Naive thymus-derived CD8-positive, alpha-beta T cell (primary cell): ENCODE results near the gene SFXN1. TPM values are rescaled to one million over a fixed set of nuclear protein-coding genes. Genes with fewer than 3 reads are reported as not detected.
"Not testable (repeated sequence)": the region's sequence is repeated elsewhere in the genome, so short reads cannot be mapped to it uniquely, and the experiment has no call there.

Experiments used
- ATAC-seq, 2 donors: fragments of 150-1000 bp; cut with Tn5 transposase in 1 of 2; sonication (Bioruptor Pico), chemical (Tn5 transposase) in 1 of 2; 1 replicate in 1 of 2; 2 replicates in 1 of 2; pipeline ENCODE4 v1.10.0; 2021; ENCODE audit warnings: mild to moderate bottlenecking in 2 of 2, moderate library complexity in 2 of 2
- POLR2A ChIA-PET: fragments of 350-600 bp; sonication (Branson Sonifier 250); formaldehyde crosslinking; loops from one replicate; lab custom pipeline; 2021; ENCODE audit warnings: antibody characterized with exemption; lab: Charles Lee
- DNase-seq, 10 donors: peaks; one replicate each; pipeline versions ENCODE4 v3.0.0 to v3.0.0-alpha.2; 2020 to 2022
- H3K27ac Mint-ChIP-seq, 10 donors: one replicate each; pipeline ENCODE4 v1.8.0; 2020 to 2022; ENCODE audit warnings: mild to moderate bottlenecking in 10 of 10, mixed read lengths in 10 of 10, moderate library complexity in 4 of 10, inconsistent platforms in 1 of 10
- H3K27me3 Mint-ChIP-seq, 5 donors: one replicate each; pipeline ENCODE4 v1.8.0; 2021 to 2022; ENCODE audit warnings: mixed read lengths in 5 of 5
- H3K36me3 Mint-ChIP-seq, 3 donors: one replicate each; pipeline ENCODE4 v1.8.0; 2020 to 2022; ENCODE audit warnings: mixed read lengths in 3 of 3, mild to moderate bottlenecking in 2 of 3, inconsistent platforms in 1 of 3
- H3K4me1 Mint-ChIP-seq, 4 donors: one replicate each; pipeline ENCODE4 v1.8.0; 2021 to 2022; ENCODE audit warnings: mixed read lengths in 4 of 4
- H3K4me3 Mint-ChIP-seq, 10 donors: one replicate each; pipeline ENCODE4 v1.8.0; 2020 to 2022; ENCODE audit warnings: mild to moderate bottlenecking in 10 of 10, mixed read lengths in 10 of 10, moderate library complexity in 6 of 10, inconsistent platforms in 1 of 10
- H3K9me3 Mint-ChIP-seq, 9 donors: one replicate each; pipeline ENCODE4 v1.8.0; 2020 to 2022; ENCODE audit warnings: mixed read lengths in 9 of 9, mild to moderate bottlenecking in 3 of 9, inconsistent platforms in 1 of 9, moderate library complexity in 1 of 9
- polyA plus RNA-seq, 3 donors: library from polyadenylated mRNA; unstranded; fragments of 300-500 nt; fragmentation: Illumina TruSeq; gene quantifications; one replicate each; pipeline ENCODE4 v1.2.3, GENCODE V29; 2021
- total RNA-seq, 8 experiments: library from RNA in 2 of 8; stranded (reverse) in 2 of 8; gene quantifications; one replicate each; pipeline ENCODE4 v1.2.3 and lab custom pipeline; 2021 to 2026

SFXN1 gene
- total and polyA plus RNA-seq, 5 experiments from 2014 or later: 54.0 to 93.0 (median 76.3) TPM

- H3K27ac Mint-ChIP-seq: peak overlapping the region in 8 of 10 donors; percentile 44 to 91 (median 58)
- DNase-seq (no peak), ATAC-seq (no peak)
- no peaks in the 10 kb centered on the region for H3K9me3 Mint-ChIP-seq
- no peak overlapping the region for H3K4me3 Mint-ChIP-seq
- POLR2A ChIA-PET: interaction anchor here (0.6 kb wide), 1 partner anchor 29 kb away, joined by 5 read pairs; no protein-coding TSS in a partner anchor
- H3K36me3 Mint-ChIP-seq: peaks cover 0 to 64% (median 28%) of the 10 kb centered on the region in 3 donors
- peaks cover 22 to 41% (median 30%) of the 10 kb centered on the region in 4 donors for H3K4me1 Mint-ChIP-seq
- no peaks in the 10 kb centered on the region for H3K27me3 Mint-ChIP-seq
These were observed 48.3 kb downstream of the SFXN1 start for GRCh38 chr5:175526691-175527090.

GRCh38 chr5:175531361-175531760, 53.0 kb downstream of the SFXN1 start:
- Mint-ChIP-seq H3K27me3 (no peaks in the 10 kb centered on the region), H3K27ac (peak overlapping the region in 3 of 10 donors; percentile 8 to 62 (median 51)), H3K9me3 (no peaks in the 10 kb centered on the region), H3K36me3 (peaks cover 0 to 46% (median 10%) of the 10 kb centered on the region in 3 donors), H3K4me1 (peaks cover 18 to 31% (median 24%) of the 10 kb centered on the region in 4 donors), H3K4me3 (no peak overlapping the region)
- ATAC-seq: no peak
- POLR2A ChIA-PET: no interaction called here
- no peak for DNase-seq

- Mint-ChIP-seq H3K27ac (peak overlapping the region in 9 of 10 donors; percentile 6 to 76 (median 46)), H3K4me3 (peak overlapping the region; percentile 55 to 85 (median 74)), H3K9me3 (no peaks in the 10 kb centered on the region), H3K27me3 (no peaks in the 10 kb centered on the region), H3K36me3 (peaks cover 0 to 22% (median 0%) of the 10 kb centered on the region in 3 donors), H3K4me1 (peaks cover 19 to 29% (median 26%) of the 10 kb centered on the region in 4 donors)
- ATAC-seq (peak; percentile 99), DNase-seq (peak; percentile 69 to 88 (median 82))
- POLR2A ChIA-PET: interaction anchor here (0.6 to 2.4 kb wide), 9 partner anchors 11 to 167 kb away, joined by 3 to 7 read pairs (median 4); partner anchors contain the start of genes HRH2 and SFXN1
These were observed 55.9 kb downstream of the SFXN1 start for GRCh38 chr5:175534070-175534932.

- Mint-ChIP-seq H3K4me1 (peaks cover 19 to 27% (median 26%) of the 10 kb centered on the region in 4 donors), H3K27ac (peak overlapping the region in 2 of 10 donors; percentile 37 to 49), H3K36me3 (peaks cover 0 to 14% (median 0%) of the 10 kb centered on the region in 3 donors), H3K4me3 (peak overlapping the region in 1 of 10 donors; percentile 44)
- H3K27me3 Mint-ChIP-seq, DNase-seq, H3K9me3 Mint-ChIP-seq, ATAC-seq: not testable (repeated sequence)
- POLR2A ChIA-PET: interaction anchor here (1.7 to 2.4 kb wide), 2 partner anchors 14 to 118 kb away, joined by 5 to 7 read pairs; no protein-coding TSS in a partner anchor
These were observed 57.0 kb downstream of the SFXN1 start for GRCh38 chr5:175535331-175535730.

GRCh38 chr5:175535796-175536195, 57.4 kb downstream of the SFXN1 start:
- Mint-ChIP-seq H3K27ac (peak overlapping the region in 3 of 10 donors; percentile 49 to 61 (median 57)), H3K4me1 (peaks cover 19 to 27% (median 26%) of the 10 kb centered on the region in 4 donors), H3K9me3 (no peaks in the 10 kb centered on the region), H3K27me3 (no peaks in the 10 kb centered on the region), H3K4me3 (peak overlapping the region in 2 of 10 donors; percentile 34 to 48), H3K36me3 (peaks cover 0 to 10% (median 0%) of the 10 kb centered on the region in 3 donors)
- ATAC-seq (no peak), DNase-seq (no peak)
- POLR2A ChIA-PET: interaction anchor here (2.4 kb wide), 1 partner anchor 15 kb away, joined by 7 read pairs; no protein-coding TSS in a partner anchor

- peaks cover 17 to 24% (median 21%) of the 10 kb centered on the region in 4 donors for H3K4me1 Mint-ChIP-seq
- peaks cover 0 to 3% (median 0%) of the 10 kb centered on the region in 3 donors for H3K36me3 Mint-ChIP-seq
- no peak overlapping the region for H3K27ac Mint-ChIP-seq
- ATAC-seq (no peak), DNase-seq (no peak)
- H3K4me3 Mint-ChIP-seq: no peak overlapping the region
- H3K27me3 Mint-ChIP-seq: peaks cover 0 to 1% (median 0%) of the 10 kb centered on the region in 5 donors
- H3K9me3 Mint-ChIP-seq: no peaks in the 10 kb centered on the region
- POLR2A ChIA-PET: interaction anchor here (0.7 kb wide), 1 partner anchor 93 kb away, joined by 3 read pairs; no protein-coding TSS in a partner anchor
These were observed 60.2 kb downstream of the SFXN1 start for GRCh38 chr5:175538576-175538975.

- Mint-ChIP-seq H3K9me3 (peaks cover 0 to 4% (median 0%) of the 10 kb centered on the region in 9 donors), H3K36me3 (peaks cover 0 to 5% (median 0%) of the 10 kb centered on the region in 3 donors), H3K4me1 (peaks cover 8 to 14% (median 12%) of the 10 kb centered on the region in 4 donors), H3K4me3 (no peak overlapping the region), H3K27ac (no peak overlapping the region), H3K27me3 (peaks cover 0 to 1% (median 0%) of the 10 kb centered on the region in 5 donors)
- POLR2A ChIA-PET: interaction anchor here (0.6 kb wide), 1 partner anchor 93 kb away, joined by 4 read pairs; no protein-coding TSS in a partner anchor
- ATAC-seq (no peak), DNase-seq (no peak)
These were observed 61.6 kb downstream of the SFXN1 start for GRCh38 chr5:175539936-175540335.

- no peak for ATAC-seq
- Mint-ChIP-seq H3K36me3 (peaks cover 0 to 5% (median 0%) of the 10 kb centered on the region in 3 donors), H3K27me3 (peaks cover 0 to 1% (median 0%) of the 10 kb centered on the region in 5 donors), H3K4me3 (no peak overlapping the region), H3K4me1 (peaks cover under 1 to 5% (median 3%) of the 10 kb centered on the region in 4 donors), H3K27ac (no peak overlapping the region), H3K9me3 (peaks cover 0 to 4% (median 0%) of the 10 kb centered on the region in 9 donors)
- DNase-seq: no peak
- POLR2A ChIA-PET: no interaction called here
These were observed 62.9 kb downstream of the SFXN1 start for GRCh38 chr5:175541264-175541663.

- H3K27ac Mint-ChIP-seq: no peak overlapping the region
These were observed 64.0 kb downstream of the SFXN1 start for GRCh38 chr5:175542232-175542965.

GRCh38 chr5:175542966-175543235, 64.5 kb downstream of the SFXN1 start:
- Mint-ChIP-seq H3K9me3 (peaks cover 0 to 4% (median 0%) of the 10 kb centered on the region in 9 donors), H3K27me3 (peaks cover 0 to 7% (median under 1%) of the 10 kb centered on the region in 5 donors), H3K27ac (no peak overlapping the region), H3K4me1 (peaks cover 2 to 8% (median 5%) of the 10 kb centered on the region in 4 donors), H3K4me3 (no peak overlapping the region), H3K36me3 (peaks cover 0 to 5% (median 0%) of the 10 kb centered on the region in 3 donors)
- DNase-seq (no peak), ATAC-seq (no peak)
- POLR2A ChIA-PET: no interaction called here

More at GRCh38 chr5:175542232-175542965, 64.0 kb downstream of the SFXN1 start:
- Mint-ChIP-seq H3K4me1 (peaks cover under 1 to 3% (median 3%) of the 10 kb centered on the region in 4 donors), H3K9me3 (peaks cover 0 to 4% (median 0%) of the 10 kb centered on the region in 9 donors), H3K27me3 (peaks cover 0 to 6% (median 0%) of the 10 kb centered on the region in 5 donors), H3K36me3 (peaks cover 0 to 5% (median 0%) of the 10 kb centered on the region in 3 donors), H3K4me3 (no peak overlapping the region)
- ATAC-seq (no peak), DNase-seq (no peak)
- POLR2A ChIA-PET: no interaction called here

- Mint-ChIP-seq H3K4me1 (peaks cover 6 to 17% (median 12%) of the 10 kb centered on the region in 4 donors), H3K36me3 (peaks cover 0 to 5% (median 0%) of the 10 kb centered on the region in 3 donors), H3K27ac (no peak overlapping the region), H3K4me3 (no peak overlapping the region), H3K27me3 (peaks cover 0 to 17% (median 10%) of the 10 kb centered on the region in 5 donors), H3K9me3 (peaks cover 0 to 4% (median 0%) of the 10 kb centered on the region in 9 donors)
- ATAC-seq: no peak
- POLR2A ChIA-PET: interaction anchor here (0.6 kb wide), 1 partner anchor 175 kb away, joined by 3 read pairs; no protein-coding TSS in a partner anchor
- DNase-seq: no peak
These were observed 65.8 kb downstream of the SFXN1 start for GRCh38 chr5:175544108-175544511.

- Mint-ChIP-seq H3K36me3 (peaks cover 0 to 5% (median 0%) of the 10 kb centered on the region in 3 donors), H3K27ac (no peak overlapping the region), H3K27me3 (peaks cover 0 to 19% (median 10%) of the 10 kb centered on the region in 5 donors), H3K9me3 (peaks cover 0 to 4% (median 0%) of the 10 kb centered on the region in 9 donors), H3K4me1 (peaks cover 6 to 17% (median 12%) of the 10 kb centered on the region in 4 donors), H3K4me3 (no peak overlapping the region)
- POLR2A ChIA-PET: no interaction called here
- DNase-seq: no peak
- ATAC-seq: no peak
These were observed 66.2 kb downstream of the SFXN1 start for GRCh38 chr5:175544586-175544985.
